Activated T-helper 1 cell treated with anti-CD3 and anti-CD28 coated beads, Interleukin-2, amount 50 U/mL, for 16 hours (primary cell): ENCODE results near the gene NPTX2.

Experiments used
- DNase-seq, 2 donors: peaks; one replicate each; pipeline ENCODE4 v3.0.0-alpha.2; 2020; ENCODE audit warnings: low read depth in 1 of 2, low spot score in 1 of 2

The NPTX2 gene

DNA sequence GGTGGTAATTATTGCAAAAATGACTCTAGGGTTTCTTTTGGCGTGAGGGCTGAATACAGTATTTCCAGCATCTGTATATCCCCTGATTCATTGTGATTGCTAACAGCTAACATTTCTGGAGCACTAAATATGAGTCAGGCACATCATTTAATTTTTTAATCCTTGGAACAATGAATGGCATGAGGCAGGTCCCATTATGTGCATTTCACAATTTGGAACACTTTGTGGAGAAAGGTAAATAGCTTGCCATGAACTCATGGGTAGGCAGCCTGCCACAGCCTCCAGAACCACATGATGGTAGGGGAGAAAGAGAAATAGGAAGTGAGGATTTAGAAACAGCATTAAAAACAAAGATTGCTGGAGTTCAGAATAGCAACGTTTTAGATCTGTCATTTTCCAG is 1.7 kb downstream of the NPTX2 start:
- DNase-seq: no peak

DNA sequence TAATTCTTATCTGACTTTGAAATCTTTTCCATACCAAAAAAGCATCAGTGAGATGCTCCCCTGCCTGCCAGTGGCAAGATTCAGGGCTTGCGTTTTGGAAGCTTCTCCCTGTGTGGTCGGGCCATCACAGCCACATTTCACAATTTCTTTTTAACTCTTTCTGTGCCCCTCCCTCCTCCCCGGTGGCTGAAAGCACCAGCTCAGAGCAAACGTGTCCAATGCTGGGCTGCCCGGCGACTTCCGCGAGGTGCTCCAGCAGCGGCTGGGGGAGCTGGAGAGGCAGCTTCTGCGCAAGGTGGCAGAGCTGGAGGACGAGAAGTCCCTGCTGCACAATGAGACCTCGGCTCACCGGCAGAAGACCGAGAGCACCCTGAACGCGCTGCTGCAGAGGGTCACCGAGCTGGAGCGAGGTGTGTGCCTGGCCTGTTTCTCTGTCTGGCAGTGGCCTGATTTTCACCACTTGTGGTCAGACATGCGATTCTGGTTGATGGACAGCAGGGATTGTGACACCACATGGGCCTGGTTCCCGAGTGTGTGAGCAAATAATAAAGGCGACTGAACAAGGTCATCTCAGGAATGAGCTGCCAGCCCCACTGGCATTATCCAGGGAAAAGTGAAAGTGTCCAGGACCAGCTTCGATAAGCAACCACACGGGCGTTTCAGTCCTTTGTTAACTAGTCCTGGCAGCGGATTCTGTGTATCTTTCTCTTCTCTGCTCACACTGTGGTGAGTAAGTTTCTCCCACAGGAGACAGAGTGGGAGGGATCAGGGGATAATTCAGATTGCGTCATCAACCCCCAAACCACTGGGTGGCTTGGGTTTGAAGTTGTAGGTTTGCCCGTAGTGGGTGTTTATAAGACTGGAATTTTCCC is 2.6 kb downstream of the NPTX2 start:
- no peak for DNase-seq

DNA sequence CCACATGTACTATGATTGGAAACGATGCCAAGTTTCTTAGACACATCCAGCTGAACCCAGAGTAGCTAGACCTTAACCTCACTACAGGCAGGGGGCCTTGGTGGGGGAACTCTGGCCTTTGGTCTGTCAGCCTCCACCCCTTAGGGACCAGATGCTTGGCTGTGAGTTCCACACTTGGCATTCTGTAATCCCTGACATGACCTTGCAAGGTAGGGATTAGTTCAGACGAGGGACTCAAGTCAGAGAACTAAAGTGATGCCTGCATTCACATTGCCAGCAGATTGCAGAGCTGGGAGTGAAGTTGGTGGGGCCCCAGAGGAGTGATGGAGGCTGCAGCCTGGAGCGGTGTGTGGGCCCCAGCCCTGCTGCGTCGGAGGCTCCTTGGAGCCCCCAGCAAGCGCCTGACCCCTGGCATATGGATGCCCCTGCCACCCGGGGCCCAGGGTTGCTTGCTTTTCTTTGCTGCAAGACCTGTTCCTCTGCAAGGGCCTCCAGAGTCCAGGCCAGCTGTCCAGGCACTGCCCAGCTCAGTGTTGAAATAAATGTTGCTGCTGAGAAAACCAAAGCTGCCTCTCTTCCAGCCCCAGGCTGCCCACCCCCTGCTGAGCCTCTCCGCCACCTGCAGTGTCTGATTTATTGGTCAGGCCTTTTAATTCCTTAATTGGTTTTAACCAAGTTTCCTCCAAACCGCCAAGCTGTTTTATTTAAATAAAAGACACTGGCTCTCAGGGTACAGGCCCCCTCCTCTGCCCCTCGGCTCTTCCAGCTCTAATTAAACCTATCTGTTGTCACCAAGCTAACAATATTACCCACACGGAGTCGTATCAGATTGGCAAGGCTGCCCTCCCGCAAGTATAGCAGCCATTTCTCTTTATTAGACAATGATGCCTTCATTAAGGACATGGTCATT is 4.7 kb downstream of the NPTX2 start:
- DNase-seq: no peak

DNA sequence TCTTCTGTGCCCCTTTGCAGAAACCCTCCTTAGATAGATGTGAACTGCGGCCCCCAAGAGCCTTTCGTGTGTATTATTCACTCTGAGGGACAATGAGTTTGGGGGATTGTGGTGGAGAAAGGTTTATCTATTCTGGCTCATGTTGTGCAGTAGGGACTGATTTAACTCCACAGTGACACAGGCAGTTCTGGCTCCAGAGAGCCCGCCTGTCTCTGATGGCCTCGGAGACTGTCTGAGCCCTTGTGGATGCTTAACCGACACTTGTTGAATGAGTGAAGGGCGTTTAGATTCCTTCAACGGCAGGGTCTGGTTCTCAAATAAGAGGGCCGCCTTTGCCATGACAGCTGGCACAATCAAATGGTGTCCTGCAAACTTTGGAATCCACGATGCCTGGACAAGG is 5.8 kb downstream of the NPTX2 start:
- DNase-seq: no peak

DNA sequence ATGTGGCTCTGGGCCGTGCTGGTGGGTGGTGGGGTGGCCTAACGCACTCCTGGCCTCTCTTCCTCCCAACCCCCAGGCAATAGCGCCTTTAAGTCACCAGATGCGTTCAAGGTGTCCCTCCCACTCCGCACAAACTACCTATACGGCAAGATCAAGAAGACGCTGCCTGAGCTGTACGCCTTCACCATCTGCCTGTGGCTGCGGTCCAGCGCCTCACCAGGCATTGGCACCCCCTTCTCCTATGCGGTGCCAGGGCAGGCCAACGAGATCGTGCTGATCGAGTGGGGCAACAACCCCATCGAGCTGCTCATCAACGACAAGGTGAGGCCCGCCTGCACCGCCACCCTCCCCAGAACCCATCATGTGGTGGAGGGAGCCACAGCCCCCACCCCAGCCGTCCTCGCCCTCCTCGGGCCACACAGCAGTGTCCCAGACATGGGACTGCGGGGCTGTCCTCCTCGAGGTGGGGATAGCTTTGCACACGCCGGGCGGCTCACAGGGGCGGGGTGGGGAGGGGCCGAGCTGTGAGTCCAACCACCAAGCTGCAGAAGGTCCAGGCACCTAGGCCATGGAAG is 7.8 kb downstream of the NPTX2 start:
- DNase-seq: no peak

DNA sequence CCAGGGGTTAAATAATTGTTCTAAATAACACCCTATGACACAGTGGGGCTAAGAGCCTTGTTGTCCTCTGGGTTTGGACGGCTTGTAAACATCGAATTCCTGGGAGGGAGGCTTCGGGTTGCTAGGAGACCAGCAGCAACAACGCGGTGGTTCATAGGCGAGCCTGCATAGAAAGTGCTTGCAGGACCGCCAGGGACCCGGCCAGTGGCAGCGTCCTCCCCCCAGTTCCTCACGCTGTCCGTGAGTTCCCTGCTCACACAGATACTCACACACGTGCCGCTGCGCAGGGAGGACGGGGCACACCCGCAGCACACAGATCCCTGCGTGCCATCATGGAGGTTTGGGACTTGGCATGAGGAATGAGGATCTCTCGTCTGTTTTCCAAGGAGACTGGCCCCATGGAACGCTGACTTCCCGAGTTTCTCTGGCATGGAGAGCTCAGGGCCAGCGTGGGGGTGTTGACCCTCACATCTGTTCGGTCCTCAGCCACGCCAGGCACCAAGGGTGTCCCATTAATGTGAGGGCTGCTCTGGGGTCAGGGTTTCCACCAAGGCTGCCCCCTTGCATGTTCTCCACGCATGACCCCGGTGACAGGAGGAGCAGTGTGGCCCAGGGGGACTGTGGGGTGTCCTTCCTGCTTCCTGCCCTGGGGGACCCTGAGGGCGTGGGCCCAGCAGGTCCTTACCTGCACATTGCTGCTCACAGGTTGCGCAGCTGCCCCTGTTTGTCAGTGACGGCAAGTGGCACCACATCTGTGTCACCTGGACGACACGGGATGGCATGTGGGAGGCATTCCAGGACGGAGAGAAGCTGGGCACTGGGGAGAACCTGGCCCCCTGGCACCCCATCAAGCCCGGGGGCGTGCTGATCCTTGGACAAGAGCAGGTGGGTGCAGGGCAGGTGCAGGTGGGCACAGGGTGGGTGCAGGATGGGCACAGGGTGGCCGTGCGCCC is 9.7 kb downstream of the NPTX2 start:
- no peak for DNase-seq

DNA sequence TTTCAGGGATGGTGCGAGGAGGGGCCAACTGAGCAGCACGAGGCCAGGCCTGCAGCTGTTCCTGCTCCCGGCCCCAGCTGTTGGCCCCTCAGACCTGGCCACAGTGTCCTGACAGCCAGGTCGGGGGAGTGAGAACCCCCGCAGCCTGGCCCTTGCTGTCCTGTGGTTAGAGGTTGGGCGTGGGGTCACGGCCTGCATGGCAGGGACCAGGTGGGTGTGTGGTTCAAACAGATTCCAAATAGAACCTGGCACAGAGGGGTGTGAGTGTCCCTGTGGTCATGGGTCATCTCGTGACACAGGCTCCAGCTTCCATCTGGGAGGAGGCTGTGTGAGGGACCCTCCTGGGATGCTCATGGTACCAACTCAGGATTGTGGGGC is 10.3 kb downstream of the NPTX2 start:
- DNase-seq: no peak

DNA sequence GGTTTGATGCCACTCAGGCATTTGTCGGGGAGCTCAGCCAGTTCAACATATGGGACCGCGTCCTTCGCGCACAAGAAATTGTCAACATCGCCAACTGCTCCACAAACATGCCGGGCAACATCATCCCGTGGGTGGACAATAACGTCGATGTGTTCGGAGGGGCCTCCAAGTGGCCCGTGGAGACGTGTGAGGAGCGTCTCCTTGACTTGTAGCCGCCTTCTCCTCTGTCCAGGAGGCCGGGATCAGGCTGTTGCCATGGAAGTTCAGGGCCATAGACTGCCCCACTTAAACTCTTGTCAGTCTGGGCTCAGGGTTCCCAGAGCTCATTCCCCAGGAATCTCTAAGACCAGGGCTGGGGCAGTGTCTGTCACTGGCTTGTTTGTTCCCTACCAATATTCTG is 11.3 kb downstream of the NPTX2 start:
- DNase-seq: no peak

DNA sequence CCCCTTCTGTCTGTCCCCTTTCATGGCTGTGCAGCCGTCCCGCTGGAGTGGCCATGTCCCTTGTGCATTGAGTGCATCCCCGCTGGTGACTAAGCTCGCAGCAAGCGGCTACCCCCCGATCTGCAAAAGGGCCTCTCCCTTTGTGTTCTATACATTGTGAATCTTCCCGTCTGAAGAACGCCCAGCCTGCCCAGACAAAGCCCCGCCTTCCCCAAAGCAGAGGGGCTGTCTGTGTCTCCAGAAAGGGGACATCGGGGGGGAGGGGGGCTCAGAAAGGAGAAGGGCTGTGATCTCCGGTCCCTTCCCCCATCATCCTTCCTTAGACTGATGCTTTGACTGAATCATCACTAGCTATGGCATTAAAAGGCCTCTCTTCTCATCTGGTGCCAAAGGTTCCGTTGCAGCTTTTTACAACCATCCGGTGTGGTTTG is 11.9 kb downstream of the NPTX2 start:
- no peak for DNase-seq

DNA sequence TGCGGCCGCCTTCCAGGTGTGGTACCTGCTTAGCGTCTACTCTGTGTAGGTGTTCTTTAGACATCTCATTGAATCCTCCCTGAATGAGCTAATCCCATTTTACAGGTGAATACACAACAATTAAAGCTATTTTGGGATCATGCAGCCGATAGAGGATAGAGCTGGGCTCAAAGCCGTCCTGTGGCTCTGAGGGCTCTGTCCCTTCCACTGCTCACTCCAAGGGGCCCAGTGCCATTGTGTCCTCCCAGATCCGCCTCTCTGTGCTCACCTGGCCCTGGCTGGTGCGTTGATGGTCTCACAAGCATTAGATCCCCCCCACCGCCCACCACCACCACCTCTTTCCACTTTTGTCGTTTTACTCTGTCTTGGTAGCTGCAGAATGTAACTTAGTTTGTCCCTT is 13.1 kb downstream of the NPTX2 start:
- no peak for DNase-seq

DNA sequence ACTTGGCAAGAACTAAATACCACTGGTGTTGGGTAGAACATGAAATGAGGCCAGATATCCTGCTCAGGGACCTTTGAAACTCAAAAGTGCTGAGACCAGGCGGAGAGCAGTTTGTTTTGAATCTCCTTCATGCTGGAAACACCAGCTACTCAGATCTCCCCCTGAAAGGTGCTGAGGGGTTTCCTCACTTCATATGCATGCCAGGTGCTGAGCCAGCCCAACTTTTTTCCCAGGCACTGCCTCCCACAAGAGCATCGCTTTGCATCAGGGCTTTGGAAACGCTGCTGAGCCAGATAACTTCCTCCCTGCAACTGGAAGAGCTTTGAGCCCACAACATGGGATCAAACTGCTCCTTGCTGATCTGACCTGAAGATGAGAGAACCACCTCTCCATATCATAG is 13.7 kb downstream of the NPTX2 start:
- DNase-seq: no peak

DNA sequence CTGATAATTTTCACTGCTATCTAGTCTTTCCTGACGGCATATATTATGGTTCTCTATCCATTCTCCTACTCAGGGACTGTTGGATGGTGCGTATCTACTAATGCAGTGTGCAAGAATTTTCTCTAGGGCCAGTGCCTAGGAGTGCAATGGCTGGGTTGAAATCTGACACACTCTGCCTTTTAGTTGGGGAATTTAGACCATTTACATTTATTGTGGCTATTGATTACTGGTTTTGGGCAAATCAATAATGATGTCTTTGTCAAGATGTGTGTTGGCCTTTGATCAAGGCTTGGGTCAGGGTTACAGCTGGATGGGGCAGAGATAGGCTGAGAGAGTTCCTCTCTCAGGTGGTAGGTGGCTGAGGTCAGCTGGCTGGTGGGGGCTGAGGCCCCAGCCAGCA is 21.8 kb downstream of the NPTX2 start:
- no peak for DNase-seq

DNA sequence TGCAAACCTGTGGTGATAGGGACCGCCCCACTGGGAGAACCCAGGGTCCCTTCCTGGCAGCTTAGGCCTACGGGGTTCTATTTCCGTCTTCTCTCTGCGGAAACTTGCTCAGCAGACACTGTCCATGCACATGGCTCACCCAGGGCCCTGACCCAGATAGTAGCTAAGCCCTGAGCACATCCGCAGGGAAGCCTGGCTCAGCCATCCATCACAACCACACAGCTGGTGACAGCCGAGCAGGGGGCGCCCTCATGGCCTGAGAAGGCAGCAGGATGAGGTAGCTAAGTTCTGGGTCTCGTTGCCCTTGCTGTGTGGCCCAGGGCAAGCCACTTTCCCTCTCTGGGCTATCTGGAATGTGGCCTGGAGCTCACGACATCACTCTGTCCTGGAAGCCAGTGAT is 23.3 kb downstream of the NPTX2 start:
- DNase-seq: no peak

DNA sequence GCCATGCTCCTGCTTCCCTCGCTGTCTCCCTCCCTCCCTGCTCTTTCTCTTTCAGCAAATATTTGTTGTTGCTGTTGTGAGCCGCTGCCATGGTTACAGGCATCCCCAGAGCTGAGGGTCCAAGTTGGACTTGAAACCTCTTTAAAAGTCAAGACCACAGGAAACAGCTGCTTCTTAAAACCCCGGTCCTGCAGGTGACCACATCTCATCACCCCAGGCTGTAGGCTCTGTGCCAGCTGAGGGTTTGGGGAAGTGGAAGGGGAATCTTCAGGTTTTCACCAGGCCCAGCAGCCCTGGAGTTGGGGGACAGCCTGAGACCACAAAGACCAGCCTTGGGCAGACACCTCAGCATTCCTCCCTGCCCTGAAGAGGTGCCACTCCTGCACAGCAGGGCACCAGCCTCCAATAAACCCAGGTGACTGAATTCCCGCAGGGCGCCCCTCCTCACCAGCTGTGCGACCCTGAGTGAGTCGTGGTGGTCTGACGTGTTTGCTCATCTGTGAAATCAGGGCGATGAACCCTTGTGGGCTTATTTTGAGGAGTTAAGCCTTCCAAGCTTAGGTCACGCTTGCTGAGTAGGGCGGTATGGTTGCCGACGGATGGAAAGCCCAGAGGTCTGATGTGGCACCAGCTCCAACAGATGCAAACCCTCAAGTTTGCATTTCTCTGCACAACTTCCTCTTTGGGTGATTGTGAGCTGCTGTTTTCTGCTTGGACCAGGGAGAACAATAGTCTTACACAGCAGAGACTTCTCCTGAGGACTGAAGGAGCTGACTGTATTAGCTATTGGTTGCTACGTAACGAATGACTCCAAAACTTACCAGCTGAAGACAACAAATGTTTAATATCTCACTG is 24.8 kb downstream of the NPTX2 start:
- no peak for DNase-seq

DNA sequence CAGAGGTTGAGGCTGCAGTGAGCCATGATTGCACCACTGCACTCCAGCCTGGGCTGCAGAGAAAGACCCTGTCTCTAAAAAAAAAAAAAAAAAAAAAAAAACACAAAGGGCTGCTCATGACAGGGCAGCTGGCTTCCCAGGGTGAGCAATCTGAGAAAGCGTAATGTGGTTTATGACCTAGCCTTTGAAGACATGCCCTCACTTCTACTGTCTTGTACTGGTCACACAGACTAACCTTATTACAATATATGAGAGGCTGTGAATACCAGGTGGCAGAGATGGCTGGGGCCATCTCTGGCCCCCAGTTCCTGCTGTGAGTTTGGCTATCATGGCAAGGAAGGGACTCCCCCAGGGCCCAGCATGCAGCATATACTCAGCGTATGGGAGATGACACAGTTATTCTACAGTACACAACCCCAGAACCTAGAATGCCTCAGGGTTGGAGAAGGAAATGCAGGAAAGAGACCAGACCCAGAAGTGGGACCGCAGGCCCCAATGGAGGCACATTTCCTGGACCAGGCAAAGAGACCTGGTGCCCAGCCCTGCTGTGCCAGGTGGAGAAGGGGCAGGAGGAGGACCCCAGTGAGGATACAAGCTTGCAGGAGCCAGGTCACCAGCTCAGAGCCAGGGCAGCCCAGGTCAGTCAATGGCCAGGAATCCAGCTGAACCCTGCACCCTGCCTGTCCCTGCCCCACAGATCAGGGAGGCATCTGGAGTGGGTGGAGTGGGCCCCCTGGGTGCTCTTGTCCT is 26.3 kb downstream of the NPTX2 start:
- no peak for DNase-seq

DNA sequence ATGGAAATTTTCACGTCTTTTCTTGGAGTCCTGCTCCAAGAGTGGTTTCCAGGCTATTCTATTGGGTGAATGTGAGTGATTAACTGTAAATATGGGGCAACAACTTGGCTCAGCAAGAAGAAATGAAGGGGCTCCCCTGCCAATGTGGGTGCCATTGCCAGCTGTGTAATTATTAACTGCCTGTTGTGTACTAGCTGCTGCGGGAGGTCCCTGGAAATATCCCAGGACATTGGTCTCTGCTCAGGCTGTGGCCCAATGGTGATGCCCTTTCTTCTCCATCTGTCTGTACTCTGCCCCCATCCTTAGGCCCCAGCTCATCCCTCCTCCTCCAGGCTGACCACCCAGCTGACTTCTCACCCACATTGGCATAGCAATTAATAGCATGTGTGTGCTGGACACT is 29.4 kb downstream of the NPTX2 start:
- DNase-seq: no peak

DNA sequence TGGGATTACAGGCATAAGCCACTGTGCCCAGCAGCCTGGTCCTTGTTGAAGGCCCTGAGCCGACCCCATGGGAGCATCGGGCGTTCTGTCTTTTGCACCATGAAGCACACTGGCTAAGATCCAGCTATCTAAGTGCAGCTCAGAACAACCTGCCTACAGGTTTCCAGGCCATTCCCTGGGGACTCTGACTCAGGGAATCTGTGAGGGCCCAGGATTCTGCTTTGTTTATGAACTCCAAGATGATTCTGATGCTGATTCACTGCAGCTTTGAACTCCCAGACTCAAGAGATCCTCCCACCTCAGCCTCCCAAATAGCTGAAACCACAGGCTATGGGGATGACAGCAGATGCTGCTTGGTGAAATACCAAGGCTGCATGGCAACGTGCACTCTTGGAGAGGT is 30.2 kb downstream of the NPTX2 start:
- no peak for DNase-seq

DNA sequence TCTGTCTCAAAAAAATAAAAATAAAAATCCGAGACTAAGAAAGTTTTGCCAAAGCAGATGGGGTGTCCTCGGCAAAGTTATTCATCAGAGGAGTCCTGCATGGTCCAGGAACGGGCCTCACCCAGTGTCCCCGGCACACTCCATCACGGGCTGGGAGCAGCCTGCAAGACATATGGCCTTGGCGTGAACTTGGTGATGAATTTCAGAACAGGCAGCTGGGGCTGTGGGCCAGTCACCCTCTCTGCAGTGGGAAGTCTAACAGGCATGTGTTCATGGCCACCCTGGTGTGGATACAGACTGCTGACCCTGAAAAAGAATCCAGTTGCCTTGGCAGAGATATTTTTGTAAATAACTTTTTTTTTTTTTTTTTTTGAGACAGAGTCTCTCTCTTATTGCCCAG is 34.7 kb downstream of the NPTX2 start:
- no peak for DNase-seq

DNA sequence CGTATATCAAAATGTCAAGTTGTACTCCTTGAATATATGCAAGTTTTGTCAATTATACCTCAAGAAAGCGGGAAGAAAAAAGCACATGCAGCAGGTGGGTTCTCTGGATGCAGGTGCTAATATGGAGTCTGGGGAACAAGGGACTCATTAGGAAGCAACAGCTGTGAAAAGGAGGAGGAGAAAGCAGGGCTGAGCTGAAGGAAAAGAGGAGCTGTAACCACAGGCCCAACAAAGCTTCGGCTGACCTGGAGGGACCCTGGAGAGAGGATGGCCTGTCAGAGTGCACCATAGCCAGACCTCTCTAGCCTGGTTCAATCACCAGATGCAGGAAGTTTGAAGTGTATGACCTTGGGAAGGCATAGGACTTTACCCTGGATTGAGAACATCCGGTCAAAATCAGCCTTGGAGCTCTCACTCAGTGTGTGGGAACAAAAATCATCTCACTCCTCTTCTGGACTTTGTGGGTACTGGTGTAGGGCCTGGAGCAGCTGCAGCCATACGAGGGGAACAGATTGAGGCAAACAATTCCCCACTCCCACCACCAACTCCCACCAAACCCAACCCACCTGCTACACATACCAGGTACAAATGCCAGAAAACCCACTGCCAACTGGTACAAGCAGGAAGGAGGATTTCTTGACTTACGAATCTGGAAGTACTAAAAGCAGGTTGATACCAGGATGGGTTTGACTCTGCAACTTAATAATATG is 36.7 kb downstream of the NPTX2 start:
- DNase-seq: no peak
